RWPE1 (cell line): Measurements from ENCODE around the gene BICC1.

Experiments used
- CTCF ChIA-PET: fragments of 350-600 bp; sonication (Branson Sonifier 250); formaldehyde crosslinking; extraction: SDS; loops from one replicate; lab custom pipeline; 2021; lab: Yijun Ruan, JAX
- POLR2A ChIA-PET: fragments of 400-600 bp; formaldehyde crosslinking; extraction: SDS; loops from one replicate; lab custom pipeline; 2020; ENCODE audit warnings: antibody characterized with exemption; ENCODE audit not compliant: low non-redundant PET; lab: Yijun Ruan, JAX
- DNase-seq: peaks from one replicate; pipeline ENCODE4 v3.0.0; 2012; ENCODE audit warnings: low spot score
- H3K27ac ChIP-seq: fragments of 450-650 bp; 2 replicates; pipeline ENCODE4 v1.5.1; 2017
- TF ChIP-seq, protein P1 (sequence below): fragments of 450-650 bp; conservative IDR thresholded peaks from 2 replicates; pipeline ENCODE4 v1.5.1; 2017; ENCODE audit warnings: low read depth, mild to moderate bottlenecking

BICC1 gene

DNA sequence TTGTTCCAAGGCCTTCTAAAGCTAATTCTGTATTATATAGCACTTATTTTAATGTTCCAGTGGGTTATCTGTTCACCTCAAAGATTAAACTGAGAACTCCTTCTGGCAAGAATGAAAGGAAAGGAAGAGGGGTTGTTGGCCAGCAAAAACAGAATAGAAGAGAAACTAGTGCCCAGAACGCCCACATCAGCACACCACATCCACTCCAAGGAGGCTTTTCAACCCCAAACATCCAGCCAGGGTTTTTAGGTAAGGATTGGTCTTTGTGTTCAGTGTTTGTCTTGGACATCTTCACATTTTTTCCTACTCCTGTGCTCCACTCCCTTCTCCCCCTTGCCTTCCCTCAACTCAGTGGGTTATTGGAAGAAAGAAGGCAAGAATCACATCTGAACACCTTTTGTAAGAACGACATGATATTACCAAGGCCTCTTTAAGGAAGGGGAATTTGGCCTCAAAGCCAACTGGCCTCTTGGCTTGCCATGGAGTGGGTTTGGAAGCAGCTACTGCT, 55.8 kb downstream of the BICC1 start:
- ChIA-PET CTCF (no interaction called here), POLR2A (no interaction called here)
- TF ChIP-seq, protein P1, sequence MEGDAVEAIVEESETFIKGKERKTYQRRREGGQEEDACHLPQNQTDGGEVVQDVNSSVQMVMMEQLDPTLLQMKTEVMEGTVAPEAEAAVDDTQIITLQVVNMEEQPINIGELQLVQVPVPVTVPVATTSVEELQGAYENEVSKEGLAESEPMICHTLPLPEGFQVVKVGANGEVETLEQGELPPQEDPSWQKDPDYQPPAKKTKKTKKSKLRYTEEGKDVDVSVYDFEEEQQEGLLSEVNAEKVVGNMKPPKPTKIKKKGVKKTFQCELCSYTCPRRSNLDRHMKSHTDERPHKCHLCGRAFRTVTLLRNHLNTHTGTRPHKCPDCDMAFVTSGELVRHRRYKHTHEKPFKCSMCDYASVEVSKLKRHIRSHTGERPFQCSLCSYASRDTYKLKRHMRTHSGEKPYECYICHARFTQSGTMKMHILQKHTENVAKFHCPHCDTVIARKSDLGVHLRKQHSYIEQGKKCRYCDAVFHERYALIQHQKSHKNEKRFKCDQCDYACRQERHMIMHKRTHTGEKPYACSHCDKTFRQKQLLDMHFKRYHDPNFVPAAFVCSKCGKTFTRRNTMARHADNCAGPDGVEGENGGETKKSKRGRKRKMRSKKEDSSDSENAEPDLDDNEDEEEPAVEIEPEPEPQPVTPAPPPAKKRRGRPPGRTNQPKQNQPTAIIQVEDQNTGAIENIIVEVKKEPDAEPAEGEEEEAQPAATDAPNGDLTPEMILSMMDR = no peak
- H3K27ac ChIP-seq = no peak overlapping the region
- DNase-seq = no peak

DNA sequence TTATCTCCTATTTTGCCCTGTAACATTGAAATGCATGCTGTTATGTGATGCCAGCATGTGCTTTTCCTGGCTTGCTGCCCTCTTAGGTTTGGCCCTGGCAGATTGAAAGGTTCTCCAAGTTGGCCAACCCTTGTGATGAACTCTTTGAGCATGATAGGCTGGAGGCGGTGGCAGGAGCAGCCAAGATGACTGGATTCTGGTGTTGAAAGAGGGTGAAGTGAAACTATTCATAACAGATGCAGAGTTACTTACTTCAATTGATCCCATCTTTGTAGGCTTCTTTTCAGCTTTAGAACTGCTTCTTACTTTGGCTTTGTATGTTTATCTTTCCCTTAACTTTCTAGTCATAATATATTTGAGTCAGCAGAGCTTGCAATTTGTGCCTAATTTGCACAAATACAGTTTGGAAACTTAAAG, 57.6 kb downstream of the BICC1 start:
- CTCF ChIA-PET = no interaction called here

DNA sequence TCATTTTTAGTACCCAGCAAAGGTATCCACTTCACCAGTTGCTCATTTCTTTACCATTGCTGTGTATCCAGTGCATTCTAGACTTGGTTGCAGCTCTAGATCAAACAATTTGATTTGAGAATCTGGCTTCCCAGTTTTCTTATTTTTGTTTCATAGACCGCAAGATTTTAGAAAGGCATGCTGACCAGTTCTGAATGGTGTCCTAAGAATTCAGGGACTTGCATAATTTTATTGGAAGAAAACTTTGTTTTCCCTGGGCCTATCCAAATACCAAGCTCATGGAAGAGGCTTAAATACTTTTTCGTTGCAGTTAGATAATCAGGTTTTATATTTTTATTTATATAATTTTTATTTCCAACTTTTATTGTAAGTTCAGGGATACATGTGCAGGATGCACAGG, 58.3 kb downstream of the BICC1 start:
- CTCF ChIA-PET = no interaction called here
- TF ChIP-seq, protein P1 = no peak
- H3K27ac ChIP-seq = no peak overlapping the region
- POLR2A ChIA-PET = no interaction called here
- DNase-seq = no peak

More for the DNA sequence above, 57.6 kb downstream of the BICC1 start:
- DNase-seq = no peak
- H3K27ac ChIP-seq = no peak overlapping the region
- POLR2A ChIA-PET = no interaction called here
- TF ChIP-seq, protein P1 = no peak

DNA sequence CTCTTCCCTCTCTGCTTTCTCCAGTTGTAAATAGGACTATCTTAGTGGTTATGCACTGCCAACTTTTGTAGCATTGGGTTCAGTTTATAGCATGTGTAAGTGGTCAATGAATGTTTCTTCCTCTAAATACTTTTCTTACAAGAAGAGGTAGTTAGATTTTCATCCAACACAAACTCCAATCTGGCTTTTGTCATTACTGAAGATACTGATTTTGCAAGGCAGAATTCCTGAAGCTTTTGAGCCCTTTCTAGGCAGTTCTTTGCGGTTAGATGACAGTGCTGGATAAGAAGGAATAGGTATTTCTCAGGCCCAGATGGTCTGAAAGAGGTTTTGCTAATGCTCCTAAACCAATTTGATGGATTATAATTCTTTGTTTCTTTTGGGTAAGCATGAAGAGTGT, 60.5 kb downstream of the BICC1 start:
- no peak for DNase-seq
- POLR2A ChIA-PET = no interaction called here

DNA sequence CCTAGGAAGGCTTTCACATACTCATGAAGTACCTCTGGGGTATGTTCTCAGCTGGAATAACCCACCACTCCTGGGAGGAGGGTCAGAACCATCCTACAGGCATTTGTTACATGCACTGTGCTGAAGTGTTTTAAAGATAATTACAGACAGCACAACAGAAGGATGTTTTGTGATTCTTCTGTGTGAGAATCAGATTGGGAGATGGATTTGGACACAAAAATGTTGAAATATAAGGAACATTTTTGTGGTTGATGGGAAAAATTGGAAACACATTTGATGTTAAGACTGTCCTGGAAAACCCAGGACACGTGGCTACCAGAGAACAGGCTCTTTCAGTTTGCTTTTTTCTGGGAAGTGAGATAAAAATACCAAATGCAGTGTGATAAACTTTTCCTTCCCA, 61.4 kb downstream of the BICC1 start:
- ChIA-PET POLR2A (interaction anchor here (0.7 kb wide), 1 partner anchor 279 kb away, joined by 4 read pairs; no protein-coding TSS in a partner anchor), CTCF (no interaction called here)
- TF ChIP-seq, protein P1 = no peak
- DNase-seq = no peak
- H3K27ac ChIP-seq = no peak overlapping the region

More for the DNA sequence above, 60.5 kb downstream of the BICC1 start:
- H3K27ac ChIP-seq = no peak overlapping the region
- TF ChIP-seq, protein P1 = no peak
- CTCF ChIA-PET = no interaction called here

DNA sequence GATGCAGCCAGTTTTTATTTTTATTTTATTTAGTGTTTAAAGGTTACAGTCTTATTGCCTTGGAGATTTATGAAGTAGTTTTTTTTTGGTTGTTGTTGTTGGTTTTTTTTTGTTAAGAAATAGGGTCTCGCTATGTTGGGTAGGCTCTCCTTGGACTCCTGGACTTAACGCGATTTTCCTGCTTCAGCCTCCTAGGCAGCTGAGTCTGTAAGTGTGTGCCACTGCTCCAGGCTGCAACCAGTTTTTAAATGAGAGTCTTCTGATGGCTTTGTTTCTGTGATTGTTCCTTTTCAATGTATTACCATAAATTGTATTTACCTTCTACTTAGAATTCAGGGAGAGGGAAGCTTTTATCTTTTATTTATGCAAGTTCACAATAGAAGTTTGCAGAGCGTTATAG, 62.8 kb downstream of the BICC1 start:
- no peak overlapping the region for H3K27ac ChIP-seq
- ChIA-PET CTCF (no interaction called here), POLR2A (no interaction called here)
- TF ChIP-seq, protein P1 = no peak
- DNase-seq = no peak
